ENCODE results near the gene PSMB5.

PSMB5 gene

GRCh38 chr14:22985894-22986507 is 48.7 kb downstream of the PSMB5 start:
- DNase-seq = no peak

GRCh38 chr14:22984959-22985658 is 49.6 kb downstream of the PSMB5 start:
- no peak for DNase-seq

GRCh38 chr14:22982477-22983245 is 52.0 kb downstream of the PSMB5 start, which contains the start of gene AJUBA:
TSS of gene AJUBA (minus strand) at chr14:22982551. CDS start at chr14:22982266, 285 bp downstream.
- DNase-seq = no peak

GRCh38 chr14:22981876-22982476 is 52.7 kb downstream of the PSMB5 start:
- no peak for DNase-seq

- DNase-seq = no peak
Observed at GRCh38 chr14:22981090-22981875, 53.4 kb downstream of the PSMB5 start.

GRCh38 chr14:22980672-22981089 is 54.0 kb downstream of the PSMB5 start:
- no peak for DNase-seq

- no peak for DNase-seq
Observed at GRCh38 chr14:22979748-22980392, 54.8 kb downstream of the PSMB5 start.

- DNase-seq = no peak
Observed at GRCh38 chr14:22978981-22979671, 55.6 kb downstream of the PSMB5 start.

- DNase-seq = no peak
Observed at GRCh38 chr14:22978487-22978837, 56.2 kb downstream of the PSMB5 start.

- no peak for DNase-seq
Observed at GRCh38 chr14:22977684-22978486, 56.8 kb downstream of the PSMB5 start.

- no peak for DNase-seq
Observed at GRCh38 chr14:22977434-22977683, 57.3 kb downstream of the PSMB5 start.

- DNase-seq = no peak
Observed at GRCh38 chr14:22976620-22977433, 57.9 kb downstream of the PSMB5 start.

Data from NCI-H1092 (cell line).